ENCODE results near the gene MICAL2.

The MICAL2 gene

GRCh38 chr11:12066799-12067508 is 43.4 kb upstream of the MICAL2 start (continued):
- TF ChIP-seq ZNF133 (tag by site-specific recombination; IDR thresholded peaks at IDR 0.05), result no peak
- peak; percentile 62; the same call in 1 of the 2 replicates for TF ChIP-seq TCF7L2 (IDR thresholded peaks at IDR 0.05; ENCODE audit: borderline replicate concordance, low read depth, low read length)
- no peak for TF ChIP-seq ZNF555 (tag by site-specific recombination; conservative IDR thresholded peaks at IDR 0.05)
- TF ChIP-seq PATZ1 (tag by site-specific recombination; IDR thresholded peaks at IDR 0.05), result 0 out of 2 replicates have a peak, but pooled peaks have one; percentile 32
- no peak for TF ChIP-seq ZNF221 (tag by site-specific recombination; IDR thresholded peaks at IDR 0.05; ENCODE audit: borderline replicate concordance)
- peak; percentile 96 for TF ChIP-seq PRDM6 (tag by site-specific recombination; IDR thresholded peaks at IDR 0.05)
- TF ChIP-seq ZNF214 (tag by site-specific recombination; IDR thresholded peaks at IDR 0.05; ENCODE audit: borderline replicate concordance), result no peak
- TF ChIP-seq ZBTB21 (tag by site-specific recombination; IDR thresholded peaks at IDR 0.05), result no peak
- TF ChIP-seq ZNF335 (tag by site-specific recombination; conservative IDR thresholded peaks at IDR 0.05), result peak; percentile 83
- TF ChIP-seq SCRT2 (tag by site-specific recombination; IDR thresholded peaks at IDR 0.05), result no peak
- peak; percentile 16; the same call in 1 of the 2 replicates for TF ChIP-seq ZNF24 (tag by site-specific recombination; IDR thresholded peaks at IDR 0.05)
- TF ChIP-seq ZNF114 (tag by site-specific recombination; IDR thresholded peaks at IDR 0.05), result no peak
- no peak for TF ChIP-seq ZNF416 (tag by site-specific recombination; IDR thresholded peaks at IDR 0.05)
- TF ChIP-seq BCL11B (tag by site-specific recombination; IDR thresholded peaks at IDR 0.05; ENCODE audit: low read depth), result no peak
- no peak for TF ChIP-seq ZNF292 (tag by site-specific recombination; IDR thresholded peaks at IDR 0.05; ENCODE audit: borderline replicate concordance, low read depth)
- no peak for TF ChIP-seq ZNF670 (tag by site-specific recombination; IDR thresholded peaks at IDR 0.05; ENCODE audit: low read depth)
- TF ChIP-seq ZSCAN23 (tag by site-specific recombination; IDR thresholded peaks at IDR 0.05), result no peak
- TF ChIP-seq KLF17 (tag by site-specific recombination; IDR thresholded peaks at IDR 0.05), result no peak
- no peak for TF ChIP-seq ZNF426 (tag by site-specific recombination; IDR thresholded peaks at IDR 0.05)
- no peak for TF ChIP-seq ZNF184 (tag by site-specific recombination; IDR thresholded peaks at IDR 0.05)
- no peak for TF ChIP-seq HIC1 (tag by site-specific recombination; IDR thresholded peaks at IDR 0.05)
- no peak for TF ChIP-seq ZNF302 (tag by site-specific recombination; IDR thresholded peaks at IDR 0.05; ENCODE audit: low read depth)
- TF ChIP-seq OVOL3 (tag by site-specific recombination; IDR thresholded peaks at IDR 0.05), result no peak
- TF ChIP-seq GLI4 (tag by site-specific recombination; IDR thresholded peaks at IDR 0.05), result no peak
- TF ChIP-seq ZBTB44 (tag by site-specific recombination; IDR thresholded peaks at IDR 0.05), result peak; percentile 76
- TF ChIP-seq ZNF785 (tag by site-specific recombination; IDR thresholded peaks at IDR 0.05), result no peak
- no peak for TF ChIP-seq ZBTB26 (tag by site-specific recombination; optimal IDR thresholded peaks at IDR 0.05)
- TF ChIP-seq YY2 (tag by site-specific recombination; IDR thresholded peaks at IDR 0.05), result no peak
- TF ChIP-seq KLF16 (tag by site-specific recombination; IDR thresholded peaks at IDR 0.05), result no peak
- peak; percentile 95 for TF ChIP-seq GLIS1 (tag by site-specific recombination; IDR thresholded peaks at IDR 0.05)
- no peak for TF ChIP-seq HOXC10 (CRISPR knock-in tag; IDR thresholded peaks at IDR 0.05)

Measured in HEK293 (cell line).